HG02840 (cell line): ENCODE measurements around the gene ZNF710.

Source experiments
- ATAC-seq: cut with Tn5 transposase; IDR thresholded peaks from one replicate; pipeline ENCODE4 v1.9.1; 2021; ENCODE audit warnings: mild to moderate bottlenecking, moderate library complexity, moderate number of reproducible peaks; ENCODE audit not compliant: unreplicated experiment, low FRiP score

Gene ZNF710

GRCh38 chr15:90036806-90037510 is 35.8 kb downstream of the ZNF710 start:
- no peak for ATAC-seq

GRCh38 chr15:90037511-90037860 is 36.4 kb downstream of the ZNF710 start:
- no peak for ATAC-seq

- peak; percentile 64 for ATAC-seq
Observed at GRCh38 chr15:90037961-90038631, 37.0 kb downstream of the ZNF710 start.

GRCh38 chr15:90038632-90039095 is 37.5 kb downstream of the ZNF710 start:
- ATAC-seq: no peak

GRCh38 chr15:90039996-90040395 is 38.9 kb downstream of the ZNF710 start:
- no peak for ATAC-seq

GRCh38 chr15:90040618-90041017 is 39.5 kb downstream of the ZNF710 start:
- no peak for ATAC-seq

GRCh38 chr15:90042356-90042755 is 41.2 kb downstream of the ZNF710 start:
- no peak for ATAC-seq

- ATAC-seq: no peak
Observed at GRCh38 chr15:90042766-90043529, 41.8 kb downstream of the ZNF710 start.

- no peak for ATAC-seq
Observed at GRCh38 chr15:90043530-90044010, 42.4 kb downstream of the ZNF710 start.

GRCh38 chr15:90044191-90044590 is 43.1 kb downstream of the ZNF710 start:
- no peak for ATAC-seq

GRCh38 chr15:90044916-90045371 is 43.8 kb downstream of the ZNF710 start:
- no peak for ATAC-seq

GRCh38 chr15:90046289-90046688 is 45.2 kb downstream of the ZNF710 start:
- ATAC-seq: no peak

- no peak for ATAC-seq
Observed at GRCh38 chr15:90046911-90047392, 45.8 kb downstream of the ZNF710 start.

- no peak for ATAC-seq
Observed at GRCh38 chr15:90047956-90048575, 46.9 kb downstream of the ZNF710 start.

GRCh38 chr15:90049030-90049429 is 47.9 kb downstream of the ZNF710 start:
- no peak for ATAC-seq

- ATAC-seq: no peak
Observed at GRCh38 chr15:90049666-90050604, 48.8 kb downstream of the ZNF710 start.

- no peak for ATAC-seq
Observed at GRCh38 chr15:90051874-90052273, 50.8 kb downstream of the ZNF710 start.

- no peak for ATAC-seq
Observed at GRCh38 chr15:90053685-90054466, 52.8 kb downstream of the ZNF710 start.
